Measurements from ENCODE around the gene GLUD1. TPM values are rescaled to one million over a fixed set of nuclear protein-coding genes. Genes with fewer than 3 reads are reported as not detected.
"Not testable (repeated sequence)": the region's sequence is repeated elsewhere in the genome, so short reads cannot be mapped to it uniquely, and the experiment has no call there.

Gene GLUD1
- total RNA-seq, 1 donor from 2014 or later: 123 TPM

GRCh38 chr10:87105446-87106124 lies 10.9 kb upstream of the GLUD1 start:
- Mint-ChIP-seq H3K9me3 (no peaks in the 10 kb centered on the region), H3K27ac (no peak overlapping the region), H3K4me1 (ENCODE audit: unreplicated experiment) (no peaks in the 10 kb centered on the region), H3K4me3 (no peak overlapping the region), H3K36me3 (peaks cover 35% of the 10 kb centered on the region), H3K27me3 (no peaks in the 10 kb centered on the region)
- TF ChIP-seq CTCF (conservative IDR thresholded peaks at IDR 0.05): no peak
- no peak for DNase-seq (ENCODE audit: extremely low spot score, unreplicated experiment)

- H3K4me1 Mint-ChIP-seq (ENCODE audit: unreplicated experiment); H3K27me3 Mint-ChIP-seq; H3K9me3 Mint-ChIP-seq; DNase-seq (ENCODE audit: extremely low spot score, unreplicated experiment); H3K27ac Mint-ChIP-seq; H3K4me3 Mint-ChIP-seq: not testable (repeated sequence)
- H3K36me3 Mint-ChIP-seq: peaks cover 36% of the 10 kb centered on the region
Observed at GRCh38 chr10:87104727-87105126, 10.1 kb upstream of the GLUD1 start.

GRCh38 chr10:87101996-87102395 lies 7.4 kb upstream of the GLUD1 start:
- no peaks in the 10 kb centered on the region for H3K4me1 Mint-ChIP-seq (ENCODE audit: unreplicated experiment)
- H3K27me3 Mint-ChIP-seq: no peaks in the 10 kb centered on the region
- no peaks in the 10 kb centered on the region for H3K9me3 Mint-ChIP-seq
- H3K4me3 Mint-ChIP-seq: no peak overlapping the region
- TF ChIP-seq CTCF (conservative IDR thresholded peaks at IDR 0.05): no peak
- H3K27ac Mint-ChIP-seq: no peak overlapping the region
- no peak for DNase-seq (ENCODE audit: extremely low spot score, unreplicated experiment)
- peaks cover 26% of the 10 kb centered on the region for H3K36me3 Mint-ChIP-seq

- Mint-ChIP-seq H3K27me3 (no peaks in the 10 kb centered on the region), H3K4me1 (ENCODE audit: unreplicated experiment) (peaks cover 29% of the 10 kb centered on the region)
Observed at GRCh38 chr10:87095236-87095945, 748 bp upstream of the GLUD1 start.

GRCh38 chr10:87093632-87094372 lies 841 bp downstream of the GLUD1 start:
- Mint-ChIP-seq H3K27me3 (no peaks in the 10 kb centered on the region), H3K27ac (peak overlapping the region; percentile 89), H3K4me1 (ENCODE audit: unreplicated experiment) (peaks cover 38% of the 10 kb centered on the region), H3K36me3 (peaks cover 7% of the 10 kb centered on the region), H3K4me3 (peak overlapping the region; percentile 97), H3K9me3 (no peaks in the 10 kb centered on the region)
- DNase-seq (ENCODE audit: extremely low spot score, unreplicated experiment): peak; percentile 78
- no peak for TF ChIP-seq CTCF (conservative IDR thresholded peaks at IDR 0.05)

More at GRCh38 chr10:87095236-87095945, 748 bp upstream of the GLUD1 start:
- Mint-ChIP-seq H3K4me3 (peak overlapping the region; percentile 89), H3K9me3 (no peaks in the 10 kb centered on the region), H3K27ac (peak overlapping the region; percentile 92), H3K36me3 (peaks cover 5% of the 10 kb centered on the region)
- no peak for TF ChIP-seq CTCF (conservative IDR thresholded peaks at IDR 0.05)
- peak; percentile 86 for DNase-seq (ENCODE audit: extremely low spot score, unreplicated experiment)

Measured in type B pancreatic cell (in vitro differentiated cells).